Measurements from ENCODE around the gene MYO1H.

DNA sequence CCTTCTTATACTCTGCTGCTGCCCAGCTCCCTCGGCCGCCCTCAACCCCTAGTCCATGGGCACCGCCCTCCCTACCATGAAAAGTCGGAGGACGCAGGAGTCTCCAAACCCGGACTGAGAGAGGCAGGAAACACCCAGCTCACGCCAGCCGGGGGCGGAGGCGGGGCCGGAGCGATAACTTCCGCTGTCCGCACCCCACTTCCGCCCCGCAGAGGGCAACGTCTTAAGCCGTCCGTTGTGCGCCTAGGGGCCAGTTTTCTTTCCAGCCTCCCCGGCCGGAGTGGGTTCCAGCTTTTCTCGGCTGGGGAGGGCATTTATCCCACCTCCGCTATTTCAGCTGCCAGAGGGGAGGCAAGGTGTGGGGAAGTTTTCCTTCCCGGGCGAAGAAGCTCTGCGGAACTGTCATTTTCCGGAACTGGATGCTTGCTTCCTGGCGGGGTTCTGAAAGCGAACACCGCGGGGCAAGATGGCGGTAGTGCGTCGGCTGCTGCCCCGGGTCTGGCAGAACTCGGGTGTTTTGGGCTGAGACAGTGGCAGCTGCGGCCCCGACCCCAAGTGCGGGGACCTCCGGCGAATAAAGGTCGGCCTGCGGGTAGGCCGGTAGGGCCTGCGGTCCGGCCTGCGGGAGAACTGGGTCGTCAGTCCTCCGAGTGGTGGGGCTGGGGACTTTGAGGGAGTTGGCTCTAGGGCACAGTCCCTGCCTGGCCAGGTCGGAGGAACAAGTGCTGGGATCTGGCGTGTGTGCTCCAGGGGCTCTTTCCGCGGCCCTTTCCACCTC is 129.7 kb downstream of the MYO1H start, which contains the start of the genes KCTD10 and UBE3B:
- peak; percentile 49 to 54 for TF ChIP-seq POLR2A (IDR thresholded peaks at IDR 0.05)
- peak in 3 of 5 experiments; percentile 27 to 35 (median 27) for TF ChIP-seq CTCF (IDR thresholded peaks at IDR 0.05 in 4 of 5, conservative IDR thresholded peaks at IDR 0.05 in 1 of 5)

Data from gastrocnemius medialis (tissue), 4 donors.